ENCODE results near the gene PFDN5. TPM values are rescaled to one million over a fixed set of nuclear protein-coding genes. Genes with fewer than 3 reads are reported as not detected.

PFDN5 gene
- total and polyA plus RNA-seq, 9 of the 15 experiments (the other 6 are each of a cell fraction or from before 2014, with no cell fraction given) = 361 to 1,636 (median 742) TPM

- TF ChIP-seq MYC (IDR thresholded peaks at IDR 0.05; ENCODE audit: low read depth, low read length) (no peak), MYC (CRISPR knock-in tag; IDR thresholded peaks at IDR 0.05; ENCODE audit: borderline replicate concordance, low read depth) (no peak), FOXA1 (IDR thresholded peaks at IDR 0.05; ENCODE audit: borderline replicate concordance) (no peak), STAG1 (CRISPR knock-in tag; IDR thresholded peaks at IDR 0.05; ENCODE audit: borderline replicate concordance) (no peak), ELF2 (CRISPR knock-in tag; IDR thresholded peaks at IDR 0.05) (no peak)
Measured at GRCh38 chr12:53292426-53292825, 2.9 kb upstream of the PFDN5 start (continued).

GRCh38 chr12:53295891-53296219 lies 513 bp downstream of the PFDN5 start:
- Histone ChIP-seq H3K27ac (ENCODE audit: extremely low read depth, low read depth, low read length) (peak overlapping the region; percentile 88), H2AFZ (ENCODE audit: low read depth, low read length) (peak overlapping the region; percentile 99), H3K9ac (ENCODE audit: insufficient read depth in 1 of 2, low read depth in 2 of 2, low read length in 2 of 2) (peak overlapping the region; percentile 94 to 95), H3K4me3 (peak overlapping the region; percentile 70), H3K36me3 (ENCODE audit: control insufficient read depth, insufficient read depth, low read length) (peaks cover 76% of the 10 kb centered on the region), H3K9me3 (replicated peaks; ENCODE audit: control insufficient read depth, insufficient read depth, low read depth, low read length) (no peaks in the 10 kb centered on the region), H3K79me2 (ENCODE audit: control insufficient read depth, insufficient read depth, low read length) (peaks cover 28% of the 10 kb centered on the region), H3K4me2 (ENCODE audit: insufficient read depth, low read length) (peak overlapping the region; percentile 100), H3K9me1 (ENCODE audit: control insufficient read depth, insufficient read depth, low read length) (no peaks in the 10 kb centered on the region), H4K20me1 (replicated peaks; ENCODE audit: control insufficient read depth, insufficient read depth, low read length) (no peaks in the 10 kb centered on the region), H3K27me3 (ENCODE audit: control insufficient read depth in 2 of 2, insufficient read depth in 2 of 2, low read length in 2 of 2) (no peaks in the 10 kb centered on the region), H3K4me1 (replicated peaks in 1 of 2; ENCODE audit: control insufficient read depth in 2 of 2, insufficient read depth in 2 of 2, low read length in 2 of 2) (peaks cover 23 to 28% of the 10 kb centered on the region in 2 experiments; a peak in 4 of 5 replicates)
- peak; percentile 33 for ATAC-seq
- peak in 1 of 4 experiments; percentile 23 for DNase-seq (ENCODE audit: extremely low read depth in 1 of 4, low spot score in 3 of 4)
- intact Hi-C loops (cut with micrococcal nuclease) = loop anchor here (1.0 kb wide), 1 partner anchor 25 kb away; the partner anchor contains the start of gene AAAS
- CTCF ChIA-PET (ENCODE audit: low intra/inter-chr PET ratio) = no interaction called here
- WGBS (ENCODE audit: insufficient coverage, low coverage, missing lambda C conversion rate) = 0% methylated on average over 12 of the region's 12 CpGs
- in situ Hi-C loops (cut with MboI) = no loop called here
- BruUV-seq (replicated peaks) = TSS peak; percentile 65
- FAIRE-seq = no peak
- POLR2A ChIA-PET = interaction anchor here (0.5 to 1.7 kb wide), 21 partner anchors 8 to 205 kb away, joined by 3 to 16 read pairs (median 4); partner anchors contain the start of genes AAAS and TARBP2
- TF ChIP-seq ZNF511 (CRISPR knock-in tag; IDR thresholded peaks at IDR 0.05) = no peak
- TF ChIP-seq STAG1 (CRISPR knock-in tag; IDR thresholded peaks at IDR 0.05; ENCODE audit: borderline replicate concordance) = peak; percentile 47; the same call in 1 of the 2 replicates
- no peak for TF ChIP-seq RUNX1 (IDR thresholded peaks at IDR 0.05; ENCODE audit: low read depth)
- TF ChIP-seq ZC3H4 (CRISPR knock-in tag; IDR thresholded peaks at IDR 0.05; ENCODE audit: borderline replicate concordance) = peak; percentile 93; the same call in 1 of the 2 replicates
- TF ChIP-seq ZBTB2 (IDR thresholded peaks at IDR 0.05) = no peak
- TF ChIP-seq SMC3 (conservative IDR thresholded peaks at IDR 0.05; ENCODE audit: insufficient read depth, low read depth, low read length) = no peak
- TF ChIP-seq NUFIP1 (IDR thresholded peaks at IDR 0.05; ENCODE audit: partially characterized antibody) = no peak
- TF ChIP-seq E2F8 (IDR thresholded peaks at IDR 0.05; ENCODE audit: low read depth, partially characterized antibody) = no peak
- TF ChIP-seq NRF1 (conservative IDR thresholded peaks at IDR 0.05 in 1 of 2, IDR thresholded peaks at IDR 0.05 in 1 of 2) = no peak
- peak; percentile 2 for TF ChIP-seq SAP30 (IDR thresholded peaks at IDR 0.05; ENCODE audit: borderline replicate concordance, insufficient read depth, low read depth, low read length, poor library complexity, severe bottlenecking)
- 0 out of 4 replicates have a peak, but pooled peaks of 1 of the 2 experiments have one; percentile 1 for TF ChIP-seq MLLT1 (IDR thresholded peaks at IDR 0.05)

All from K562 (cell line).